CD4-positive, alpha-beta T cell treated with Interleukin-2 at 100 ng/mL for 4 hours (primary cell): ENCODE measurements around the gene TEDC2.

Source experiments
- DNase-seq: peaks from one replicate; pipeline ENCODE4 v3.0.0-alpha.2; 2020; ENCODE audit warnings: low spot score

Gene TEDC2

GRCh38 chr16:2465653-2466415 lies 5.9 kb downstream of the TEDC2 start:
- DNase-seq: no peak

- no peak for DNase-seq
Measured at GRCh38 chr16:2466667-2467527, 7.0 kb downstream of the TEDC2 start.

- no peak for DNase-seq
Measured at GRCh38 chr16:2467528-2468232, 7.8 kb downstream of the TEDC2 start.

- no peak for DNase-seq
Measured at GRCh38 chr16:2468233-2468724, 8.4 kb downstream of the TEDC2 start.

- DNase-seq: no peak
Measured at GRCh38 chr16:2468725-2469398, 9.0 kb downstream of the TEDC2 start.

GRCh38 chr16:2469399-2470233 lies 9.7 kb downstream of the TEDC2 start:
- DNase-seq: no peak

GRCh38 chr16:2470234-2470601 lies 10.3 kb downstream of the TEDC2 start:
- no peak for DNase-seq

GRCh38 chr16:2470603-2471015 lies 10.7 kb downstream of the TEDC2 start:
- DNase-seq: no peak

- no peak for DNase-seq
Measured at GRCh38 chr16:2471016-2471652, 11.2 kb downstream of the TEDC2 start, which contains the start of gene NTN3. NTN3 (plus strand) TSS chr16:2471297; CDS start chr16:2471702, 405 bp downstream.

GRCh38 chr16:2471653-2472487 lies 12.0 kb downstream of the TEDC2 start:
- DNase-seq: no peak

GRCh38 chr16:2472488-2472864 lies 12.6 kb downstream of the TEDC2 start:
- no peak for DNase-seq

GRCh38 chr16:2472885-2473445 lies 13.1 kb downstream of the TEDC2 start:
- DNase-seq: no peak

GRCh38 chr16:2473446-2473926 lies 13.6 kb downstream of the TEDC2 start:
- DNase-seq: peak; percentile 4

- DNase-seq: peak; percentile 58
Measured at GRCh38 chr16:2473999-2474876, 14.3 kb downstream of the TEDC2 start.

- DNase-seq: peak; percentile 81
Measured at GRCh38 chr16:2474877-2475412, 15.0 kb downstream of the TEDC2 start, which contains the start of gene TBC1D24. TBC1D24 (plus strand) TSS chr16:2475127; CDS start chr16:2496149, 21,022 bp downstream.

- peak; percentile 21 for DNase-seq
Measured at GRCh38 chr16:2475413-2476344, 15.8 kb downstream of the TEDC2 start.
